ENCODE data around the gene JAM2.
A peak's percentile ranks its signal among the peaks of the same experiment; 100 is the strongest.

JAM2 gene

GRCh38 chr21:25708467-25709065 lies 69.5 kb downstream of the JAM2 start:
- peak; percentile 75 for TF ChIP-seq CTCF (IDR thresholded peaks at IDR 0.05)

GRCh38 chr21:25709684-25710265 lies 70.7 kb downstream of the JAM2 start:
- no peak for TF ChIP-seq CTCF (IDR thresholded peaks at IDR 0.05)

GRCh38 chr21:25710550-25710949 lies 71.5 kb downstream of the JAM2 start:
- no peak for TF ChIP-seq CTCF (IDR thresholded peaks at IDR 0.05)

- no peak for TF ChIP-seq CTCF (IDR thresholded peaks at IDR 0.05)
Observed at GRCh38 chr21:25717491-25718147, 78.6 kb downstream of the JAM2 start.

GRCh38 chr21:25721987-25722386 lies 82.9 kb downstream of the JAM2 start:
- no peak for TF ChIP-seq CTCF (IDR thresholded peaks at IDR 0.05)

- TF ChIP-seq CTCF (IDR thresholded peaks at IDR 0.05) = no peak
Observed at GRCh38 chr21:25722631-25723030, 83.6 kb downstream of the JAM2 start.

- no peak for TF ChIP-seq CTCF (IDR thresholded peaks at IDR 0.05)
Observed at GRCh38 chr21:25732091-25732760, 93.2 kb downstream of the JAM2 start.

All from LNCAP (cell line).